ENCODE results near the gene LGALS7. TPM values are rescaled to one million over a fixed set of nuclear protein-coding genes. Genes with fewer than 3 reads are reported as not detected.

The LGALS7 gene
- total and polyA plus RNA-seq, 5 donors from 2014 or later, result not detected

DNA sequence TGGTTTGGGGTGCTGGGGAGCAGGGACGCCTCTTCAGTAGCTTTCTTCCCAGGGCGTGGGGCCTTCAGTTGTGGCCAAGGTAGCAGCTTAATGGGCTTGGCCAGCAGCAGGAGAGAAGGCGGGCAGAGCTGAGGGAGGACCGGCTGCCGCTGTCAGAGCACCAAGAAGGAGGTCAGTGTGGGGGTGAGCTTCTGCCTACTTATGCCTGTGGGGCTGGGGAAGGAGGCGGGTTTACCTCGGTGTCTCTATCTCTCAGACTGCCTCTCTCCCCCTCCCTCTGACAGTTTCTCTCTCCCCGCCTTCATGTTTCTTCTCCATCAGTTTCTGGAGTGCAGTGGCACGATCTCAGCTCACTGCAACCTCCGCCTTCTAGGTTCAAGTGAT lies 29.0 kb downstream of the LGALS7 start, which contains the start of gene CAPN12:
TSS of gene CAPN12 (minus strand) at position 177 of the 384 bp plus-strand sequence. CDS start 309 bp downstream, outside the sequence.
- no peak within 1 kb of the TSS for H3K4me3 Mint-ChIP-seq

DNA sequence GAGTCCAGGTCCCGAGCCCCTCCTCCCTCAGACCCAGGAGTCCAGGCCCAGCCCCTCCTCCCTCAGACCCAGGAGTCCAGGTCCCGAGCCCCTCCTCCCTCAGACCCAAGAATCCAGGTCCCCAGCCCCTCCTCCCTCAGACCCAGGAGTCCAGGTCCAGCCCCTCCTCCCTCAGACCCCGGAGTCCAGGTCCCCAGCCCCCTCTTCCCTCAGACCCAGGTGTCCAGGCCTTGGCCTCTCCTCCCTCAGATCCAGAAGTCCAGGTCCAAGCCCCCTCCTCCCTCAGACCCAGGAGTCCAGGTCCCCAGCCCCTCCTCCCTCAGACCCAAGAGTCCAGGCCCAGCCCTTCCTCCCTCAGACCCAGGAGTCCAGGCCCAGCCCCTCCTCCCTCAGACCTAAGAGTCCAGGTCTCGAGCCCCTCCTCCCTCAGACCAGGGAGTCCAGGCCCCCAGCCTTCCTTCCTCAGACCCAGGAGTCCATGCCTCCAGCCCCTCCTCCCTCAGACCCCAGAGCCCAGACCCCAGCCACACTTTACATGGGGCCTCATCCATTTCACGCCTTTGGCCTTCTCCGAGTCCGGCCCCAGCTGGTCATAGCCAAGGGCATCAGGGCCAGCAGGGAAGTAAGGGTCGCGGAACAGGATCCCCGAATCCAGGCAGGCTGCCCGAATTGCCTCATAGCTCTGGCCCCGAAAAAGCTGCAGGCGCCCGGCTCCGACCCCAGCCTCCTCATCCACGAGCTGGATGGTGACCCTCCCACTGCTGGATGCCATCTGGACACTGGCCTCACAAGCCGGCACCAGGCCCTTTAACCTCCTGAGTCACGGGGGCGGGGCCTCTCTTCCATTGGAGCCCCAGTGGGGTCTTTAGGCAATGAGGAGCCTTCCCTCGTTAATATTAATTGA lies 29.7 kb downstream of the LGALS7 start:
- Histone ChIP-seq H3K4me3 (ENCODE audit: low read depth, low read length) (no peak overlapping the region), H3K36me3 (ENCODE audit: control insufficient read depth, insufficient read depth, low read length) (no peaks in the 10 kb centered on the region), H3K4me1 (ENCODE audit: control insufficient read depth, insufficient read depth, low read length, poor library complexity, severe bottlenecking) (peaks cover 10% of the 10 kb centered on the region), H3K27ac (ENCODE audit: insufficient read depth, low read length, poor library complexity, severe bottlenecking) (no peak overlapping the region), H3K27me3 (ENCODE audit: control insufficient read depth, insufficient read depth, low read length) (no peaks in the 10 kb centered on the region), H3K9me3 (ENCODE audit: control insufficient read depth in 2 of 2, low read length in 2 of 2) (no peaks in the 10 kb centered on the region)
- DNase-seq (no peak), ATAC-seq (ENCODE audit: low read depth in 2 of 2) (no peak)
- Mint-ChIP-seq H3K27ac (no peak overlapping the region), H3K4me3 (no peak overlapping the region), H3K36me3 (no peaks in the 10 kb centered on the region), H3K9me3 (peaks cover 0 to 2% (median 0%) of the 10 kb centered on the region in 7 donors), H3K4me1 (peaks cover 0 to 15% (median 3%) of the 10 kb centered on the region in 4 donors), H3K27me3 (peaks cover 4% of the 10 kb centered on the region)

More for the DNA sequence above, 29.0 kb downstream of the LGALS7 start, which contains the start of gene CAPN12:
- Mint-ChIP-seq H3K36me3 (no peaks in the 10 kb centered on the region), H3K27me3 (peaks cover 9% of the 10 kb centered on the region), H3K9me3 (peaks cover 0 to 2% (median 0%) of the 10 kb centered on the region in 7 donors), H3K4me1 (peaks cover 0 to 9% (median 3%) of the 10 kb centered on the region in 4 donors), H3K27ac (peak within 1 kb of the TSS in 1 of 3 donors; percentile 48)
- DNase-seq, result no peak
- Histone ChIP-seq H3K4me3 (ENCODE audit: low read depth, low read length) (no peak within 1 kb of the TSS), H3K36me3 (ENCODE audit: control insufficient read depth, insufficient read depth, low read length) (no peaks in the 10 kb centered on the region), H3K9me3 (ENCODE audit: control insufficient read depth in 2 of 2, low read length in 2 of 2) (no peaks in the 10 kb centered on the region), H3K27me3 (ENCODE audit: control insufficient read depth, insufficient read depth, low read length) (no peaks in the 10 kb centered on the region), H3K4me1 (ENCODE audit: control insufficient read depth, insufficient read depth, low read length, poor library complexity, severe bottlenecking) (peaks cover 10% of the 10 kb centered on the region), H3K27ac (ENCODE audit: insufficient read depth, low read length, poor library complexity, severe bottlenecking) (no peak within 1 kb of the TSS)
- no peak for ATAC-seq (ENCODE audit: low read depth in 2 of 2)

DNA sequence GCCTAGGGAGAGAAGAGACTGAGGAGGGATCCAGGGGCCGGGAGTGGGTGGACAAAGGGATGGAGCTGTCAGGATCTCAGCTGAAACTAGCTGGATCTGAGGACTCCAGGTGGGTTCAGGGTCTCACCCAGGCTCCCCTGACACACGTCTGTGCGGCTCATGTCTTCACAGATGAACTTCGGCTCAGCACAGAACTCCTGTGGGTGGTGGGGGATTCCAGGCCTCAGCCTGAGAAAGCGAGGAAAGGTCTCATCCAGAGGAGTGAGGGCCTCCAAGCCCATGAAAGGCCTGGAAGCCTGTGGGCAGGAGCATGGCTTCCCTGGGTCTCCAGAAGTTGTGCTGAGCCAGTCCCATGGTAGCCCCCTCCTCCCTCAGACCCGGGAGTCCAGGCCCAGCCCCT lies 30.4 kb downstream of the LGALS7 start:
- Mint-ChIP-seq H3K9me3 (peaks cover 0 to 2% (median 0%) of the 10 kb centered on the region in 7 donors), H3K36me3 (no peaks in the 10 kb centered on the region), H3K4me1 (peaks cover 0 to 20% (median 4%) of the 10 kb centered on the region in 4 donors), H3K4me3 (no peak overlapping the region), H3K27me3 (no peaks in the 10 kb centered on the region), H3K27ac (no peak overlapping the region)
- H3K36me3 ChIP-seq (ENCODE audit: control insufficient read depth, insufficient read depth, low read length), result no peaks in the 10 kb centered on the region
- DNase-seq (no peak), ATAC-seq (ENCODE audit: low read depth in 2 of 2) (no peak)
- H3K27ac ChIP-seq (ENCODE audit: insufficient read depth, low read length, poor library complexity, severe bottlenecking), result no peak overlapping the region
- H3K27me3 ChIP-seq (ENCODE audit: control insufficient read depth, insufficient read depth, low read length), result no peaks in the 10 kb centered on the region
- H3K4me1 ChIP-seq (ENCODE audit: control insufficient read depth, insufficient read depth, low read length, poor library complexity, severe bottlenecking), result peaks cover 10% of the 10 kb centered on the region
- H3K4me3 ChIP-seq (ENCODE audit: low read depth, low read length), result no peak overlapping the region
- no peaks in the 10 kb centered on the region for H3K9me3 ChIP-seq (ENCODE audit: control insufficient read depth in 2 of 2, low read length in 2 of 2)

DNA sequence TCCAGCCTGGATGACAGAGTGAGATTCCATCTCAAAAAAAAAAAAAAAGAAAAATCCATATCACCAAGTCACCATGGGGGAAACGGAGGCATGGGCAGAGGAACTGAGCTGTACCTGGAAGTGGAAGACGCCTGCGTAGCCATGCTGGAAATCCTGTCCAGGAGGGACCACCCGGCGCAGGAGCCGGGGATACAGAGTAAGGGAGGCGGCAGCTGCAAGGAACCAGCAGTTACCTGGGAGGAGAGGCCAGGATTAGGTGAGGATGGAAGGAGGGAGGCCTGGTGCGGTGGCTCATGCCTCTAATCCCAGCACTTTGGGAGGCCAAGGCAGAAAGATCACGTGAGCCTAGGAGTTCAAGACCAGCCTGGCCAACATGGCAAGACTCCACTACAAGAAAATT lies 31.0 kb downstream of the LGALS7 start:
- no peak overlapping the region for H3K4me3 Mint-ChIP-seq
- no peaks in the 10 kb centered on the region for H3K36me3 ChIP-seq (ENCODE audit: control insufficient read depth, insufficient read depth, low read length)
- H3K27ac ChIP-seq (ENCODE audit: insufficient read depth, low read length, poor library complexity, severe bottlenecking), result no peak overlapping the region
- peaks cover 13% of the 10 kb centered on the region for H3K4me1 ChIP-seq (ENCODE audit: control insufficient read depth, insufficient read depth, low read length, poor library complexity, severe bottlenecking)
- H3K27me3 ChIP-seq (ENCODE audit: control insufficient read depth, insufficient read depth, low read length), result no peaks in the 10 kb centered on the region
- peaks cover 0 to 25% (median 8%) of the 10 kb centered on the region in 4 donors for H3K4me1 Mint-ChIP-seq
- H3K36me3 Mint-ChIP-seq, result no peaks in the 10 kb centered on the region
- no peak overlapping the region for H3K4me3 ChIP-seq (ENCODE audit: low read depth, low read length)
- no peak for ATAC-seq (ENCODE audit: low read depth in 2 of 2)
- H3K9me3 ChIP-seq (ENCODE audit: control insufficient read depth in 2 of 2, low read length in 2 of 2), result no peaks in the 10 kb centered on the region
- H3K9me3 Mint-ChIP-seq, result peaks cover 0 to 2% (median 0%) of the 10 kb centered on the region in 7 donors
- DNase-seq, result no peak
- H3K27me3 Mint-ChIP-seq, result no peaks in the 10 kb centered on the region
- no peak overlapping the region for H3K27ac Mint-ChIP-seq

DNA sequence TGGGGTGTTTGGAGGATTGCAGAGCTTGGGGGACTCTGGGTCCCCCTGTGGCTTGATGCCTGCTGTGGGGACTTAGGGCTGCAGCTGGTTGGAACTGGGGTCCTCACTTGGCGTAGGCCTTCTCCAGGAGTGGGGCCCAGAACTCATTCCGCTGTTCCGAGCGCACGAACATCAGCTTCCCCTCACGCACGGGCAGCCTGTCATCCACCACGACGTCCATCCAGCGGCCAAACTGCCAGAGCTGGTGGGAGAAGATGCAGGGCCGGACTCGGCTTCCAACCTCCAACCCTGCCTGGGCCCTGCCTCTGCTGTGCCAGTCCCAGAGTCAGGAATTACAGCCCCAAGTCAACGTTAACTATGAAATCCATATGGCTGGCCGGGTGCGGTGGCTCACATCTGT lies 31.6 kb downstream of the LGALS7 start:
- no peaks in the 10 kb centered on the region for H3K36me3 ChIP-seq (ENCODE audit: control insufficient read depth, insufficient read depth, low read length)
- H3K27me3 ChIP-seq (ENCODE audit: control insufficient read depth, insufficient read depth, low read length), result no peaks in the 10 kb centered on the region
- no peaks in the 10 kb centered on the region for H3K9me3 ChIP-seq (ENCODE audit: control insufficient read depth in 2 of 2, low read length in 2 of 2)
- no peak overlapping the region for H3K27ac Mint-ChIP-seq
- no peak for DNase-seq
- peaks cover 19% of the 10 kb centered on the region for H3K4me1 ChIP-seq (ENCODE audit: control insufficient read depth, insufficient read depth, low read length, poor library complexity, severe bottlenecking)
- H3K4me1 Mint-ChIP-seq, result peaks cover 0 to 25% (median 8%) of the 10 kb centered on the region in 4 donors
- H3K27me3 Mint-ChIP-seq, result no peaks in the 10 kb centered on the region
- H3K36me3 Mint-ChIP-seq, result no peaks in the 10 kb centered on the region
- H3K9me3 Mint-ChIP-seq, result peaks cover 0 to 2% (median 0%) of the 10 kb centered on the region in 7 donors
- H3K27ac ChIP-seq (ENCODE audit: insufficient read depth, low read length, poor library complexity, severe bottlenecking), result no peak overlapping the region
- no peak overlapping the region for H3K4me3 Mint-ChIP-seq
- ATAC-seq (ENCODE audit: low read depth in 2 of 2), result no peak
- no peak overlapping the region for H3K4me3 ChIP-seq (ENCODE audit: low read depth, low read length)

DNA sequence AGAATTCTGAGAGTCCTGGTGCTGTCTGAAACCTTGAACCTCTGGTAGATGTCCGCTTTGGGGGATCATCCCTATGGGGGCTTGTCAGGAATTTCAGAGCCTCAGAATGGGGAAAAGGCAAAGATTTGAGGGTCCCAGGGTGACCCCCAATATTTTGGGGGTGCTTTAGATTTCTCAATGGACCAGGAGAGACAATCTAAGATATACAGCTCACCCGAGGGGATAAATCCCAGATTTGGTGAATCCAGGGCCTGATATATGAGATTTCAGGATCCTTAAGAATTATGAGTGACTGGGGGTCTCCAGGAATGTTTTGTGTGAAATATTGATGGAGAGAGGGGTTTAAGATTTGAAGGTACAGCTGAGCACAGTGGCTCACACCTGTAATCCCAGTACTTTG lies 32.4 kb downstream of the LGALS7 start:
- DNase-seq (no peak), ATAC-seq (ENCODE audit: low read depth in 2 of 2) (no peak)
- no peak overlapping the region for H3K27ac Mint-ChIP-seq
- H3K36me3 Mint-ChIP-seq, result no peaks in the 10 kb centered on the region
- H3K4me1 Mint-ChIP-seq, result peaks cover 0 to 29% (median 9%) of the 10 kb centered on the region in 4 donors
- Histone ChIP-seq H3K4me3 (ENCODE audit: low read depth, low read length) (no peak overlapping the region), H3K27me3 (ENCODE audit: control insufficient read depth, insufficient read depth, low read length) (no peaks in the 10 kb centered on the region), H3K9me3 (ENCODE audit: control insufficient read depth in 2 of 2, low read length in 2 of 2) (no peaks in the 10 kb centered on the region), H3K27ac (ENCODE audit: insufficient read depth, low read length, poor library complexity, severe bottlenecking) (no peak overlapping the region), H3K4me1 (ENCODE audit: control insufficient read depth, insufficient read depth, low read length, poor library complexity, severe bottlenecking) (peaks cover 26% of the 10 kb centered on the region), H3K36me3 (ENCODE audit: control insufficient read depth, insufficient read depth, low read length) (no peaks in the 10 kb centered on the region)
- H3K9me3 Mint-ChIP-seq, result peaks cover 0 to 3% (median 0%) of the 10 kb centered on the region in 7 donors
- H3K4me3 Mint-ChIP-seq, result peak overlapping the region in 1 of 4 donors; percentile 47
- H3K27me3 Mint-ChIP-seq, result no peaks in the 10 kb centered on the region

DNA sequence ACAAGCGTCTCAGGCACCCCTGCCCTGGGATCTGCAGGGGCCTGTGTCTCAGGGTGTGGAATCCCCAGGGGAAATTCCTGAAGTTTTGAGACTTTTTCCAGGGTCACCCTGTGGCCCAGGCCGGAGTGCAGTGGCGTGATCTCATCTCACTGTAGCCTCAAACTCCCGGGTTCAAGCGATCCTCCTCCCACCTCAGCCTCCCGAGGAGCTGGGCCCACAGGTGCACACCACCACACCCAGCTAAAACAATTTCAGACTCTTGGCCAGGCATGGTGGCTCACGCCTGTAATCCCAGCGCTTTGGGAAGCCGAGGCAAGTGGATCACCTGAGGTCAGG lies 33.1 kb downstream of the LGALS7 start:
- peaks cover 0 to 31% (median 9%) of the 10 kb centered on the region in 4 donors for H3K4me1 Mint-ChIP-seq
- H3K4me3 Mint-ChIP-seq, result peak overlapping the region in 2 of 4 donors; percentile 27 to 35
- peaks cover 28% of the 10 kb centered on the region for H3K4me1 ChIP-seq (ENCODE audit: control insufficient read depth, insufficient read depth, low read length, poor library complexity, severe bottlenecking)
- H3K27ac Mint-ChIP-seq, result no peak overlapping the region
- peaks cover 0 to 3% (median 0%) of the 10 kb centered on the region in 7 donors for H3K9me3 Mint-ChIP-seq
- no peaks in the 10 kb centered on the region for H3K27me3 ChIP-seq (ENCODE audit: control insufficient read depth, insufficient read depth, low read length)
- H3K36me3 ChIP-seq (ENCODE audit: control insufficient read depth, insufficient read depth, low read length), result no peaks in the 10 kb centered on the region
- ATAC-seq (ENCODE audit: low read depth in 2 of 2) (no peak), DNase-seq (no peak)
- no peak overlapping the region for H3K27ac ChIP-seq (ENCODE audit: insufficient read depth, low read length, poor library complexity, severe bottlenecking)
- no peaks in the 10 kb centered on the region for H3K27me3 Mint-ChIP-seq
- no peak overlapping the region for H3K4me3 ChIP-seq (ENCODE audit: low read depth, low read length)
- no peaks in the 10 kb centered on the region for H3K9me3 ChIP-seq (ENCODE audit: control insufficient read depth in 2 of 2, low read length in 2 of 2)
- no peaks in the 10 kb centered on the region for H3K36me3 Mint-ChIP-seq
